Stomach (tissue), 9 donors: ENCODE results near the gene C9orf50. TPM values are rescaled to one million over a fixed set of nuclear protein-coding genes. Genes with fewer than 3 reads are reported as not detected.
A peak's percentile ranks its signal among the peaks of the same experiment; 100 is the strongest.

ENCODE experiments used
- DNase-seq, 2 donors: peaks; one replicate each; pipeline versions ENCODE4 v3.0.0 to v3.0.0-alpha.2; 2013 to 2019
- H3K27ac ChIP-seq, 5 donors: fragments of 200-600 bp in 4 of 5; sonication (generic) in 4 of 5; one replicate each; pipeline ENCODE4 v1.5.1; 2013 to 2019; ENCODE audit warnings: mild to moderate bottlenecking in 1 of 5, moderate library complexity in 1 of 5
- H3K27me3 ChIP-seq, 3 donors: fragments of 200-600 bp; sonication (generic); one replicate each; pipeline ENCODE4 v1.5.1; 2017 to 2019; ENCODE audit warnings: mixed run types in 1 of 3
- H3K36me3 ChIP-seq, 4 donors: fragments of 200-600 bp; sonication (generic); 1 replicate in 3 of 4; 2 replicates in 1 of 4; pipeline ENCODE4 v1.5.1; 2016 to 2019
- H3K4me1 ChIP-seq, 4 donors: fragments of 200-600 bp; sonication (generic); one replicate each; pipeline ENCODE4 v1.5.1; 2016 to 2019
- H3K4me3 ChIP-seq, 4 donors: fragments of 200-600 bp; sonication (generic) in 3 of 4; one replicate each; pipeline ENCODE4 v1.5.1; 2016 to 2019; ENCODE audit warnings: mild to moderate bottlenecking in 1 of 4
- H3K9me3 ChIP-seq, 4 donors: fragments of 200-600 bp; sonication (generic); one replicate each; pipeline ENCODE4 v1.5.1; 2016 to 2019
- CTCF ChIP-seq, 7 experiments: fragments of 450-650 bp in 4 of 7; fragments of 200-600 bp in 3 of 7; sonication (generic) in 3 of 7; IDR thresholded peaks; one replicate each; pipeline ENCODE4 v1.5.1; 2016 to 2019; ENCODE audit warnings: antibody characterized with exemption in 7 of 7, control low read depth in 2 of 7, mild to moderate bottlenecking in 1 of 7
- EP300 ChIP-seq: sonication (generic); formaldehyde crosslinking; IDR thresholded peaks from one replicate; pipeline ENCODE4 v1.6.1; 2017; ENCODE audit warnings: antibody characterized with exemption
- POLR2A ChIP-seq, 4 donors: fragments of 450-650 bp; IDR thresholded peaks; one replicate each; pipeline ENCODE4 v1.6.1; 2016; ENCODE audit warnings: antibody characterized with exemption in 4 of 4, control low read depth in 2 of 4, mild to moderate bottlenecking in 1 of 4, moderate library complexity in 1 of 4
- POLR2AphosphoS5 ChIP-seq, 3 donors: sonication (generic); formaldehyde crosslinking; IDR thresholded peaks; one replicate each; pipeline ENCODE4 v1.6.1; 2016; ENCODE audit warnings: antibody characterized with exemption in 3 of 3
- WGBS, 5 donors: extraction: QIAGEN DNeasy Blood & Tissue Kit in 3 of 5; methylation state at CpG; one replicate each; pipeline versions ENCODE4 v1.1.5 to v1.1.7; 2013 to 2018; 5-methylcytosine and 5-hydroxymethylcytosine counted together
- intact Hi-C: fragments of 100-400 bp; cut with DNase I; formaldehyde crosslinking; loops from one replicate; pipeline ENCODE4 v1.15.1; 2023; ENCODE audit warnings: low total_unique reads
- polyA plus RNA-seq, 3 donors: library from polyadenylated mRNA; stranded (reverse); fragments of 200-250 nt; gene quantifications; one replicate each; pipeline ENCODE4 v1.2.3, GENCODE V29; 2013
- total RNA-seq, 5 donors: library from RNA; depleted of rRNA; stranded (reverse); fragments of >200 nt; gene quantifications; one replicate each; pipeline versions ENCODE4 v1.1.0 to v1.2.3, GENCODE V29; 2014 to 2016
- donor health status: healthy with polysubstance abuse.
- donor health status: Bipolar disorder and iron deficiency.
- donor health status: healthy.

The C9orf50 gene
- total and polyA plus RNA-seq, 8 donors, result 0.13 TPM; not detected in 7

GRCh38 chr9:129584136-129584535 is 36.8 kb downstream of the C9orf50 start:
- Histone ChIP-seq H3K36me3 (no peaks in the 10 kb centered on the region), H3K4me1 (no peaks in the 10 kb centered on the region), H3K27ac (peak overlapping the region in 1 of 5 donors; percentile 3), H3K4me3 (no peak overlapping the region), H3K27me3 (no peaks in the 10 kb centered on the region), H3K9me3 (no peaks in the 10 kb centered on the region)
- TF ChIP-seq EP300 (no peak), POLR2AphosphoS5 (IDR thresholded peaks at IDR 0.05) (peak in 1 of 3 donors; percentile 40)
- DNase-seq, result peak; percentile 77 to 91
- WGBS, 5 donors, result 74 to 95% (median 87%) methylated on average over 1 of the region's 1 CpG
- intact Hi-C loops, result no loop called here

GRCh38 chr9:129583308-129584038 is 37.4 kb downstream of the C9orf50 start:
- no peak overlapping the region for H3K27ac ChIP-seq
- no peaks in the 10 kb centered on the region for H3K27me3 ChIP-seq
- no peaks in the 10 kb centered on the region for H3K4me1 ChIP-seq
- intact Hi-C loops, result no loop called here
- H3K36me3 ChIP-seq, result no peaks in the 10 kb centered on the region
- no peaks in the 10 kb centered on the region for H3K9me3 ChIP-seq
- H3K4me3 ChIP-seq, result no peak overlapping the region
- DNase-seq, result no peak
- WGBS, 5 donors, result 70 to 85% (median 78%) methylated on average over 10 of the region's 10 CpGs
- TF ChIP-seq POLR2AphosphoS5 (IDR thresholded peaks at IDR 0.05), result no peak
- no peak for TF ChIP-seq CTCF (IDR thresholded peaks at IDR 0.05)
- TF ChIP-seq POLR2A (IDR thresholded peaks at IDR 0.05), result no peak
- TF ChIP-seq EP300, result no peak

- DNase-seq, result no peak
- no peaks in the 10 kb centered on the region for H3K4me1 ChIP-seq
- 78 to 90% (median 88%) methylated on average over 3 of the region's 3 CpGs for WGBS, 5 donors
Observed at GRCh38 chr9:129582855-129583254, 38.0 kb downstream of the C9orf50 start.

GRCh38 chr9:129581505-129582189 is 39.3 kb downstream of the C9orf50 start:
- no peak for DNase-seq
- Histone ChIP-seq H3K4me3 (no peak overlapping the region), H3K4me1 (no peaks in the 10 kb centered on the region), H3K9me3 (no peaks in the 10 kb centered on the region), H3K27ac (no peak overlapping the region), H3K27me3 (no peaks in the 10 kb centered on the region), H3K36me3 (no peaks in the 10 kb centered on the region)
- WGBS, 5 donors, result 74 to 84% (median 79%) methylated on average over 4 of the region's 4 CpGs
- intact Hi-C loops, result no loop called here
- TF ChIP-seq CTCF (IDR thresholded peaks at IDR 0.05) (no peak), POLR2AphosphoS5 (IDR thresholded peaks at IDR 0.05) (no peak), POLR2A (IDR thresholded peaks at IDR 0.05) (no peak)

More at GRCh38 chr9:129582855-129583254, 38.0 kb downstream of the C9orf50 start:
- no peaks in the 10 kb centered on the region for H3K9me3 ChIP-seq
- TF ChIP-seq EP300, result no peak
- TF ChIP-seq POLR2AphosphoS5 (IDR thresholded peaks at IDR 0.05), result no peak
- TF ChIP-seq POLR2A (IDR thresholded peaks at IDR 0.05), result no peak
- no peak for TF ChIP-seq CTCF (IDR thresholded peaks at IDR 0.05)
- intact Hi-C loops, result no loop called here
- H3K36me3 ChIP-seq, result no peaks in the 10 kb centered on the region
- no peak overlapping the region for H3K27ac ChIP-seq
- no peak overlapping the region for H3K4me3 ChIP-seq
- no peaks in the 10 kb centered on the region for H3K27me3 ChIP-seq
